ENCODE measurements around the gene LEP.

Gene LEP

DNA sequence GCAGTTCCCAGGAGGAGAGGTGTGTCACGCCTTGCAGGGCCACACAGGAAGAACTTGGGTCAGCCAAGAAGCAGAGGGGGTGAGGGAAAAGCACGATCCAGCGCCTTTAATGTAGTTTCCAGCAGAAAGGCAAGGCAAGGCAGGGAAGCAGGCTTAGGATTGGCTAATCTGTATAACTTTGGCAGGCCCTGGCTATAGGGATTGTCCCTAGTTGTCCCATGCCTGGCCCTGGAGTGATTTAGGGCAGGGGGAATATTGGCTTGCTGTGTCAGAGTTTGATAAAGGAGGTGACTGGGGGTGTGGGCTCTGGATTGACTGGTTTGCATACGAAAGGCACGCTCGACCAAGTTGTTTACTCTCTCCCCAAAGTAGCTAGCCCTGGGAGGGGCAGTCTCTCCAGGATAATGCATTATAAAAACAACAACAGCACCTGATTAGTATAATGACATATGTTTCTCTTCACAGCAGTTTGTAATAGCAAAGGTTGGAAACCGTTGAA lies 58.1 kb downstream of the LEP start:
- Mint-ChIP-seq H3K4me1 (ENCODE audit: low read depth) (no peaks in the 10 kb centered on the region), H3K27ac (no peak overlapping the region), H3K4me3 (no peak overlapping the region), H3K9me3 (ENCODE audit: low read depth) (no peaks in the 10 kb centered on the region), H3K36me3 (no peaks in the 10 kb centered on the region), H3K27me3 (no peaks in the 10 kb centered on the region)

DNA sequence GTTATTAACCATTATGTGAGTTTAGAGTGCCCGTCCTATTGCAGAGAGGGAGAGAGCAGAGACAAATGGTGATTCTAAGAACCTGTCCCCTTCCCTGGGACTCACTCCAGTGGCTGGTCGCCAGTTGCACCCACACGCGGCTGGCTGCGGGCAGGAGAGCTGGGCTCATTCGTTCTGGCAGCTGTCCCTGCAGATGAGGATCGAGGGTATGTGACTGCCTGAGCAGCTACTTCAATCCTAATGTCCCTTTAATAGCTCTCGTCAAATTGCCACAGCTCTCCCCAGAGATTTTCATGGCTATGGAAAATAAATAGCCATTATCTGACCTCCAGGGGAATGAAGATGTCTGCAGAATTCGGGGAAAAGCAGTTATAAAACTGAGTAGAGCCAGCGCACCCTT lies 61.1 kb downstream of the LEP start:
- Mint-ChIP-seq H3K27ac (no peak overlapping the region), H3K4me3 (no peak overlapping the region), H3K9me3 (ENCODE audit: low read depth) (no peaks in the 10 kb centered on the region), H3K4me1 (ENCODE audit: low read depth) (no peaks in the 10 kb centered on the region), H3K36me3 (no peaks in the 10 kb centered on the region), H3K27me3 (no peaks in the 10 kb centered on the region)

DNA sequence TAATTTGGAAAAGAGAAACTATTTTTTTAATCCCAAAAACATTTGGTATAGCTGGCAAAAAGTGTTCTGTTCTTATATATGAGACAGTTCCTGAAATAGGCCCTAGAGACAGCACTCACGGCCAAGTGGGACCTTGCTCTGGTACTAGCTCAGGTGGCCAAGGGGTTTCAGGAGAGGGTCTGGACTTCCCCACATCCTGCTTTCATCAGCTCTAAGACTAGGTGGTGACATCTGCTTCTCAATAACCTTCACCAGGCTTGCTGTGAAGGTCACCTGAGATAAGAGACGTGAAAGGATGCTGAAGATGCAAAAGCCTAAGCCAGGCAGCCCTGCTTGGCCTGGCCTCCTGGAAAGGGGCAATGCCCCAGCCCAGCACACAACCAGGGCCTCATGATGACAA lies 62.1 kb downstream of the LEP start:
- no peaks in the 10 kb centered on the region for H3K9me3 Mint-ChIP-seq (ENCODE audit: low read depth)
- peaks cover 1% of the 10 kb centered on the region for H3K36me3 Mint-ChIP-seq
- H3K4me1 Mint-ChIP-seq (ENCODE audit: low read depth) = no peaks in the 10 kb centered on the region
- H3K27ac Mint-ChIP-seq = no peak overlapping the region
- H3K27me3 Mint-ChIP-seq = no peaks in the 10 kb centered on the region
- H3K4me3 Mint-ChIP-seq = no peak overlapping the region

DNA sequence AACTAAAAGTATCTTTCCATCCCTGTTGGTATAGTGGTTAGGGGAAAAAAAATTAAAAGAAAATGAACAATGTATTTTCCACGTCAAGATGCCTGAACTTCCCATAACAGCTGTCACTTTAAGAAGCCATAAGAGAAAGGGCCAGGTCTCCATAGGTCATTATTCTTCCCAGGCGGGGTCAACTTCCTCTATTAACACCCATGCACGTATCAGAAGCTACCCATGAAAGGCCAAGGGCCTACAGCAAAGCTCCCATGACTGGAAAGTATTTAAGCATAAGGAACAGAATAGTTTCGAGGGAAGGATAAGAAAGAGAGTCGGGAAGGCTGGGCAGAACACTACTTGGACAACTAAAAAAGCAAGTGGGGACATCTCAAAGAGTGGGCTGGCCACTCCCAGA lies 62.6 kb downstream of the LEP start:
- Mint-ChIP-seq H3K27me3 (no peaks in the 10 kb centered on the region), H3K4me1 (ENCODE audit: low read depth) (no peaks in the 10 kb centered on the region), H3K36me3 (peaks cover 4% of the 10 kb centered on the region), H3K4me3 (no peak overlapping the region), H3K9me3 (ENCODE audit: low read depth) (no peaks in the 10 kb centered on the region), H3K27ac (no peak overlapping the region)

DNA sequence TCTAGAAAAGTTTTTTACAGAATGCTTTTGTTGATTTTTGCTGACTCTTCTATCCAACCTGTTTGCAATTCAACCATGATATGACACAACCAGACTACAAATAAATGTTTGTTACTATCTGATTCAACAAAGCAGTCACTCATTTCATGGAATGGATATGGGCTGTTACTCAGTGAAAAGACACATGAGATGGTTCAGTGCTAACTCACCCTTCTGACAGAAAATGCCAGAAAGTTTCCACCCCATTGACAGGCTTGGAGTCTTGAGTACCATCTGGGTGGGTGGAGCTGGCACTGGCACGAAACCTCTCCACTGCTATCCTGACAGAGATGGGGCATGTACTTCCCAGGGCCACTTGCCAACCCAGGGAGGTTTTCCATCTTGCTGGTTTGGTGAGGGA lies 63.1 kb downstream of the LEP start:
- H3K27me3 Mint-ChIP-seq = no peaks in the 10 kb centered on the region
- H3K27ac Mint-ChIP-seq = no peak overlapping the region
- H3K4me1 Mint-ChIP-seq (ENCODE audit: low read depth) = no peaks in the 10 kb centered on the region
- H3K4me3 Mint-ChIP-seq = no peak overlapping the region
- peaks cover 4% of the 10 kb centered on the region for H3K36me3 Mint-ChIP-seq
- H3K9me3 Mint-ChIP-seq (ENCODE audit: low read depth) = no peaks in the 10 kb centered on the region

DNA sequence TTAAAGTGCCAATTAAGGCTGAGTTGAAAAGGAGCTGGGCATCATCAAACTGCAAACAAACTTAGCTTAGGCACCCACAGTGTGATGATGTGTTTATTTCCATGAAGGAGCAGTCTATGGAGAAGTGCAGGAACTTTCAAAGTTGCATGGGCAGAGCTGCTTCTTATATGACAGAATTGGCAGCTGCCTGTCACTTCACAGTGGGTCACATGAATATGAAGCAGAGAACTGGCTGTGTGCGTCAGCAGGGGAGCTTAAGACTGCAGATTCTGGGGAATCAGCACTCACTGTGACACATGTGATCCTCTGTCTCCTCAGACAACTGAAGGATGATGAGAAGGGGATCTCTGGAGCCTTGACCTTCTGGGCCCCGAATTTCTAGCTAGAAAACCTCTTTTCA lies 66.0 kb downstream of the LEP start:
- H3K27me3 Mint-ChIP-seq = no peaks in the 10 kb centered on the region

More for the DNA sequence above, 66.0 kb downstream of the LEP start:
- Mint-ChIP-seq H3K9me3 (ENCODE audit: low read depth) (no peaks in the 10 kb centered on the region), H3K4me1 (ENCODE audit: low read depth) (no peaks in the 10 kb centered on the region), H3K27ac (no peak overlapping the region), H3K36me3 (peaks cover 6% of the 10 kb centered on the region), H3K4me3 (no peak overlapping the region)
